Measurements from ENCODE around the gene PJA2. TPM values are rescaled to one million over a fixed set of nuclear protein-coding genes. Genes with fewer than 3 reads are reported as not detected.
A peak's percentile ranks its signal among the peaks of the same experiment; 100 is the strongest.

PJA2 gene
- total and polyA plus RNA-seq, 9 of the 15 experiments (the other 6 are each of a cell fraction or from before 2014, with no cell fraction given), result 25.1 to 82.1 (median 50.1) TPM

GRCh38 chr5:109408991-109409843 is 557 bp downstream of the PJA2 start (continued):
- no peak for TF ChIP-seq RBM15 (IDR thresholded peaks at IDR 0.05; ENCODE audit: insufficient read depth, low read length)
- TF ChIP-seq XRCC3 (IDR thresholded peaks at IDR 0.05), result no peak
- no peak for TF ChIP-seq POLR2H (tag; IDR thresholded peaks at IDR 0.05; ENCODE audit: low read depth)
- TF ChIP-seq USF2 (CRISPR knock-in tag; IDR thresholded peaks at IDR 0.05), result no peak
- TF ChIP-seq RB1 (IDR thresholded peaks at IDR 0.05; ENCODE audit: low read depth), result no peak
- TF ChIP-seq GMEB1 (CRISPR knock-in tag; IDR thresholded peaks at IDR 0.05), result no peak
- no peak for TF ChIP-seq HOMEZ (CRISPR knock-in tag; IDR thresholded peaks at IDR 0.05)
- TF ChIP-seq HDAC2 (IDR thresholded peaks at IDR 0.05), result peak; percentile 80; the same call in 1 of the 2 replicates
- no peak for TF ChIP-seq E2F8 (IDR thresholded peaks at IDR 0.05; ENCODE audit: low read depth, partially characterized antibody)
- TF ChIP-seq ZNF407 (IDR thresholded peaks at IDR 0.05; ENCODE audit: low read depth), result no peak
